Fibroblast of pulmonary artery (primary cell): ENCODE results near the gene ZBED4.
A peak's percentile ranks its signal among the peaks of the same experiment; 100 is the strongest.
"Not testable (repeated sequence)": the region's sequence is repeated elsewhere in the genome, so short reads cannot be mapped to it uniquely, and the experiment has no call there.

Source experiments
- DNase-seq: peaks from one replicate; pipeline ENCODE4 v3.0.0-alpha.2; 2010; ENCODE audit warnings: low read depth
- H3K4me3 ChIP-seq: replicated peaks from 2 replicates; pipeline ENCODE4 v1.5.1; 2011; ENCODE audit warnings: low read depth, mild to moderate bottlenecking, control low read depth, low read length, moderate library complexity
- TF ChIP-seq, protein P1 (sequence below): IDR thresholded peaks from 2 replicates; pipeline ENCODE4 v1.5.1; 2011; ENCODE audit warnings: mild to moderate bottlenecking, control low read depth, low read length, inconsistent platforms; ENCODE audit errors: missing control alignments

Gene ZBED4

DNA sequence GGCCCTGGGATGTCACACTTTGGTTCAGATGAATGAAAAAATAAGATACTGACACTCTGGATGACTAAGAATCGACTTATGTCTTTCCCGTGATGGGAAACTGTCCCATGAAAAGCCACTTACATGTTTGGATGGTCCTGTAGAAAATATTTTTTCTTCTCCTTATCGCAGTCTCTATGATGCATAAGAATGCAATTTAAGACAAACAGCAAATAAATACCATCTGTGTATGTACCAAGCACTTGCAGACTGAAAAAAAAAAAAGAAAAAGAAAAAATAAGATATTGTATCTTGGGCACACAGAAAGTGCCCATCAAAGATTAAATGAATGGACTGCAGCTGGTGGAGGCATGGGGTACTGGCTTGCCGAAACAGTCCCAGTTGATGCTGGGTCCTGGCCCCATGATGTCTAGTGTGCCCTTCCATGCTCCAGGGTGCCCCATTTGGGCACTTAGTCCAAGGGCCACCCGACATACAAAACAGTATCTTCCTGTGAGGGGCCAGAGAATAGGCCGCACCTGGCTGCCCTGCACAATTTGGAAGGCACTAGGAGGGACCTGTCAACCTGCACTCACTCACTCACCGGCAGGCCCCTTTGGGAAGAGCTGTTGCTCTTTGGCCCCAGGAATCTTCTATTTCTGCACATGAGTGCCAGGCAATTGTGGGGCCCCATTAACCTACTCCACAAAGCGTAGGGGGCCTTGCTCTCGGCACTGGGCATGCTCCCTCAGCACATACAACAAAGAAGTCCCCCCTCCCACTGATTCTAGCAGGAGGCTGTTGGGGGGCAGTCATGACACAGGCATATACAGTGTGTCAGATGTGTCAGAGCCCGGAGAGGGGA lies 2.5 kb upstream of the ZBED4 start:
- TF ChIP-seq, protein P1, sequence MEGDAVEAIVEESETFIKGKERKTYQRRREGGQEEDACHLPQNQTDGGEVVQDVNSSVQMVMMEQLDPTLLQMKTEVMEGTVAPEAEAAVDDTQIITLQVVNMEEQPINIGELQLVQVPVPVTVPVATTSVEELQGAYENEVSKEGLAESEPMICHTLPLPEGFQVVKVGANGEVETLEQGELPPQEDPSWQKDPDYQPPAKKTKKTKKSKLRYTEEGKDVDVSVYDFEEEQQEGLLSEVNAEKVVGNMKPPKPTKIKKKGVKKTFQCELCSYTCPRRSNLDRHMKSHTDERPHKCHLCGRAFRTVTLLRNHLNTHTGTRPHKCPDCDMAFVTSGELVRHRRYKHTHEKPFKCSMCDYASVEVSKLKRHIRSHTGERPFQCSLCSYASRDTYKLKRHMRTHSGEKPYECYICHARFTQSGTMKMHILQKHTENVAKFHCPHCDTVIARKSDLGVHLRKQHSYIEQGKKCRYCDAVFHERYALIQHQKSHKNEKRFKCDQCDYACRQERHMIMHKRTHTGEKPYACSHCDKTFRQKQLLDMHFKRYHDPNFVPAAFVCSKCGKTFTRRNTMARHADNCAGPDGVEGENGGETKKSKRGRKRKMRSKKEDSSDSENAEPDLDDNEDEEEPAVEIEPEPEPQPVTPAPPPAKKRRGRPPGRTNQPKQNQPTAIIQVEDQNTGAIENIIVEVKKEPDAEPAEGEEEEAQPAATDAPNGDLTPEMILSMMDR = no peak
- no peak overlapping the region for H3K4me3 ChIP-seq
- DNase-seq = no peak

DNA sequence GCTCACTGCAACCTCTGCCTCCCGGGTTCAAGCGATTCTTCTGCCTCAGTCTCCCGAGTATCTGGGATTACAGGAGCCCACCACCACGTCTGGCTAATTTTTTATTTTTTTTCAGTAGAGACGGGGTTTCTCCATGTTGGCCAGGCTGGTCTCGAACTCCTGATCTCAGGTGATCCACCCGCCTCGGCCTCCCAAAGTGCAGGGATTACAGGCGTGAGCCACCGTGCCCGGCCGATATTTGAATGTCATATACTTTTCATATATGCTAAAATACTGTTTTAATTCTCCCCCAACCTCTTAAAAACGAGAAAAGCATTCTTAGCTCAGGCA lies 1.1 kb upstream of the ZBED4 start:
- peak overlapping the region; percentile 68 for H3K4me3 ChIP-seq
- not testable (repeated sequence) for DNase-seq

DNA sequence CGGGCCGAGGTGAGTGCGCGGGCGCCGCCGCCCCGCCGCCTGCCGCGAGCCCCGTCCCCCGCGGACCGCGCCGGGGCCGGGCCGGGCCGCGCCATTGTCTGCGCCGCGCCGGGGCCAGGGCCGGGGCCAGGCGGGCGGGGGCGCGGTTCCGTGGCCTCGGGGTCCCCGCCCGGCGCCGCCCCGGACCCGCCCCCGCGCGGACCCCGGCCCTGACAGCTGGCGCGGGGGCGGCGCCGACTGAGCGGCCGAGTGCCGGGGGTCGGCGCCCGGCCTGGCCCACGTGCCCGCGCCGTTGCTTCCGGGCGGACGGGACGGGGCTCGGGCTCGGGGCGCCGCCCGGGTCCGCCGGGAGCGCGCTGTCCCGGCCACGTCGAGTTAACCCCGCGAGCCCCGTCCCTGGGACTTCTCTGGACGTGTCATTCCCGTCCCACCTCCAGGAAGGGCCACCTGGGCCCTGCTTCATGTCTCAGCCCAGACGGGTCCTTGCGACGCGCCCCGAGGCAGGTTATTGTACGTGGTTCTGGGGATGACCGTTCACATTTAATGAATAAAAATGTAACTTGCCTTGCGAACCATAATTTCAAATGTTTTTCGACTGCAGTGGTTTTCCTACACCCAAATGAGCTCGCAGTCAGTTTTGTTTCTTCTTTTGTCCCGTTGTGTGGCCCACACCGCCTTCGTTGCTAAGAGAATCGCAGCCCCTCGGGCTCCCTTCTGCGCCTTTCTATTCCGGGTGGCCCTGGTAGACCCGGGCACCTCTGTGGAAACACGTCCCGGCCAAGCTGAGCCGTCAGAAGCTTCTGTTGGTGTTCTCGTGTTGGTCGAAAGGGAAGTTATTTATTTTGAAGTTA lies 562 bp downstream of the ZBED4 start:
- DNase-seq = peak; percentile 30
- H3K4me3 ChIP-seq = peak overlapping the region; percentile 81
- TF ChIP-seq, protein P1 = no peak

DNA sequence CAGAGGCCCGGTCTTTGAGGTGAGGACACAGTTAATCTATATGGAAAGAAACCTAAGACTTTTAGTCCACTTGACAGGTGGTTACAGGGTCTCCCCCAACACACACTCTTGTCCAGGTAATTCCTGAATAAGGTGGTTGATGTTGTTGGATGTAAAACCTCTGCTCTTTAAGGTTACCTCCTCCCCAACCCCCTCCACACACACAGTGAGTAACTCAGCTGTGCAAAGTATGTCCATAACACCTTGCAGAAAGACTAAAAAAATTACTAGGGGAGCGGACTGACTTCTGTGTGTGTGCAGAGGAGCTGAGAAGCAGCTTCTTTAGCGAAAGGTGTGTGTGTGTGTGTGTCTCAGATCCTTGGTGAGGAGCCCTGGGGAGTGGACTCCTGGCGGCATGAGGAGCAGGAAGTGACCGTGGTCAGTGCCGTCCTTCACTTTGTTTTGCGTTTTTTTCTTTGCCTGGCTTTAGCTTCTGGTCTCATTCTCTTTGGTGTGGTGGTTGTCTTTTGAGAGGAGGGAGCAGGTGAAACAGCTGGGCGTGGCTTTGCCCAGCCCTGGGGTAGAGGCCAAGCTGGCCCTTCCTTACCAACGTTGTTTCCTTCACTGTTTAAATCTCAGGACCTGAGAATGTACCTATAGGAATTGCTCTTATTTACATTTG lies 1.7 kb downstream of the ZBED4 start:
- DNase-seq = peak; percentile 20
- TF ChIP-seq, protein P1 = no peak
- peak overlapping the region; percentile 81 for H3K4me3 ChIP-seq

DNA sequence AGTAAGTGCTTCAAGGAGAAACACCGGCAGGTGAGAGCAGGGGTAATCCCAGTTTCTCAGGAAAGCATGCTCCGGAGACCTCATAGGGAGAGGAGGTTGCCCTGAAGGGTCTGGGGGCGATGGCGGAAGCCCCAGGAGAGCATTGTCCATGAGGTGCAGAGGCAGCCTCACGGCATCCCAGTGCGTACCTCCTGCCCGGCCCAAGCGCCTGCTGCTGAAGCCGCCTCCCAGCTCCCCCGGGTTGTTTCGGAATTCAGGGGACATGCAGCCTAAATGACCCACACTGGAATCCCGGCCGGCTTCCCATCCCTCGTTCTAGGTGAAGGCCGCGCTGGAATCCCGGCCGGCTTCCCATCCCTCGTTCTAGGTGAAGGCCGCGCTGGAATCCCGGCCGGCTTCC lies 2.7 kb downstream of the ZBED4 start:
- no peak overlapping the region for H3K4me3 ChIP-seq
- TF ChIP-seq, protein P1 = no peak
- DNase-seq = no peak

DNA sequence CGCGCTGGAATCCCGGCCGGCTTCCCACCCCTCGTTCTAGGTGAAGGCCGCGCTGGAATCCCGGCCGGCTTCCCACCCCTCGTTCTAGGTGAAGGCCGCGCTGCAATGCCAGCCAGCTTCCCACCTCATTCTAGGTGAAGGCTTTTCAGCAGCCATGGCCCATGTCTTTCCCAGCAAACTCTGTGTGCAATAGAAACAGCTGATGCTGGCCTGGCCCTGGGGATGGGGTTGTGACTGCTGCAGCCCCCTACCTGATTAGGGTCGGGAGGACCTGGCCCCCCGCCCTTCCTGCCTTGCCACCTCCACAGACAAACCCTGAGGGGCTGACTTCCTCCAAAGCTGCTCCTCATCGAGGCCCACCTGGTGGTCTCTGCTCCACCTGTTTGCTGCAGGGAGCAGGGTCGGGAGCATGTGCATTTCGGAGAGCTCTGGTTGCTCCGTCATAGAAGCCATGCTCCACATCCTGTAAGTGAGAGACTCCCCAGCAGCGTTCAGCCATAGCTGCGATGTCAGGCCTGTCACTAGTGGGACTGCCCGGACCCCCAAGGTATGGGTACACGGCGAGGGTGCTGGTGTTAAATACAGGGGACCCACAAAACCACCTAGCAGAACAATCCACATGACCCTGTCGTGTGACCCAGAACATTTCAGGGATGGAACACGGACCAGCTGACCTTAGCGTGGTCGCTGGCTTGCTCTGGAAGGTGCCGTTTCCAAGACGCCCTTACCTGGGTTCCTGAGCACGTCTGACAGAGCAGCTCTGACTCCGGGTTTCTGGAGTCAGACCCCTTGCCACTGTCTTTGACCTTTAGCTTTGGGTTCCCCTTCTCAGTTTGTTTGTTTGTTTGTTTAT lies 3.3 kb downstream of the ZBED4 start:
- TF ChIP-seq, protein P1 = no peak
- no peak for DNase-seq

More for the DNA sequence above, 3.3 kb downstream of the ZBED4 start:
- H3K4me3 ChIP-seq = no peak overlapping the region
